Caco-2 (cell line): ENCODE measurements around the gene CEP192. TPM values are rescaled to one million over a fixed set of nuclear protein-coding genes. Genes with fewer than 3 reads are reported as not detected.
A peak's percentile ranks its signal among the peaks of the same experiment; 100 is the strongest.

Experiments
- BruUV-seq: library from RNA; stranded (reverse); fragments of 400-500 nt; replicated peaks from 2 replicates; lab custom pipeline; 2021; lab: Mats Ljungman, UMichigan
- CTCF ChIA-PET: fragments of 300-600 bp; sonication (Branson Sonifier 250); formaldehyde crosslinking; loops from one replicate; lab custom pipeline; 2022; ENCODE audit warnings: antibody characterized with exemption; lab: Charles Lee
- POLR2A ChIA-PET: fragments of 300-600 bp; sonication (Branson Sonifier 250); formaldehyde crosslinking; loops from one replicate; lab custom pipeline; 2022; ENCODE audit warnings: antibody characterized with exemption; lab: Charles Lee
- DNase-seq, 2 experiments: peaks; one replicate each; pipeline versions ENCODE4 v3.0.0 to v3.0.0-alpha.2; 2020 to 2022
- H3K27me3 ChIP-seq: replicated peaks from 2 replicates; pipeline ENCODE4 v1.6.0; 2011; ENCODE audit warnings: low read length; ENCODE audit not compliant: control insufficient read depth, insufficient read depth
- H3K36me3 ChIP-seq: 2 replicates; pipeline ENCODE4 v1.5.1; 2011; ENCODE audit warnings: low read length; ENCODE audit not compliant: control insufficient read depth, insufficient read depth
- H3K4me1 ChIP-seq: fragments of 250-450 bp; sonication (Bioruptor Pico); 2 replicates; pipeline ENCODE4 v1.5.1; 2020; ENCODE audit warnings: mild to moderate bottlenecking
- H3K4me3 ChIP-seq: 2 replicates; pipeline ENCODE4 v1.5.1; 2011; ENCODE audit warnings: low read depth, mild to moderate bottlenecking, control low read depth, low read length
- H3K9me3 ChIP-seq: fragments of 250-450 bp; sonication (Bioruptor Pico); 2 replicates; pipeline ENCODE4 v1.5.1; 2020; ENCODE audit warnings: mild to moderate bottlenecking, moderate library complexity
- H3K27ac Mint-ChIP-seq: one replicate; pipeline ENCODE4 v1.8.0; 2022; ENCODE audit warnings: mixed read lengths; ENCODE audit not compliant: unreplicated experiment
- H3K27me3 Mint-ChIP-seq: one replicate; pipeline ENCODE4 v1.8.0; 2022; ENCODE audit warnings: mixed read lengths; ENCODE audit not compliant: insufficient read depth, unreplicated experiment
- H3K36me3 Mint-ChIP-seq: one replicate; pipeline ENCODE4 v1.8.0; 2022; ENCODE audit warnings: mild to moderate bottlenecking, mixed read lengths; ENCODE audit not compliant: insufficient read depth, unreplicated experiment
- H3K4me1 Mint-ChIP-seq: one replicate; pipeline ENCODE4 v1.8.0; 2022; ENCODE audit warnings: low read depth, mixed read lengths; ENCODE audit not compliant: unreplicated experiment
- H3K4me3 Mint-ChIP-seq: one replicate; pipeline ENCODE4 v1.8.0; 2022; ENCODE audit warnings: mild to moderate bottlenecking, moderate library complexity, mixed read lengths; ENCODE audit not compliant: unreplicated experiment
- H3K9me3 Mint-ChIP-seq: one replicate; pipeline ENCODE4 v1.8.0; 2022; ENCODE audit warnings: mixed read lengths; ENCODE audit not compliant: unreplicated experiment
- intact Hi-C: fragments of 100-400 bp; cut with micrococcal nuclease; formaldehyde crosslinking; loops from one replicate; pipeline ENCODE4 v1.10.0; 2022; ENCODE audit not compliant: unreplicated experiment
- total RNA-seq: library from RNA; stranded (reverse); gene quantifications from 2 replicates; pipeline ENCODE4 v1.2.3, GENCODE V29; 2022
- TF ChIP-seq, protein P1 (sequence below), 2 experiments: fragments of 200-600 bp in 1 of 2; IDR thresholded peaks; 1 replicate in 1 of 2; 2 replicates in 1 of 2; pipeline versions ENCODE4 v1.5.1 to v1.8.0; 2011 to 2022; ENCODE audit warnings: antibody characterized with exemption in 1 of 2, control low read depth in 1 of 2, inconsistent platforms in 1 of 2, low read depth in 1 of 2, low read length in 1 of 2, mild to moderate bottlenecking in 1 of 2, moderate library complexity in 1 of 2; ENCODE audit not compliant: insufficient read depth in 1 of 2, severe bottlenecking in 1 of 2, unreplicated experiment in 1 of 2

Gene CEP192
- total RNA-seq, 1 experiment from 2014 or later: 33.5 TPM

GRCh38 chr18:13151656-13152055, 160.5 kb downstream of the CEP192 start:
- intact Hi-C loops: no loop called here
- BruUV-seq: no TSS peak
- POLR2A ChIA-PET: no interaction called here

GRCh38 chr18:13158428-13158827, 167.3 kb downstream of the CEP192 start:
- H3K9me3 Mint-ChIP-seq: peaks cover 39% of the 10 kb centered on the region
- Histone ChIP-seq H3K4me3 (no peak overlapping the region), H3K36me3 (no peaks in the 10 kb centered on the region), H3K9me3 (peaks cover 4% of the 10 kb centered on the region; the same call in 1 of the 2 replicates), H3K27me3 (no peaks in the 10 kb centered on the region; the same call in 1 of the 2 replicates), H3K4me1 (no peaks in the 10 kb centered on the region)
- H3K27me3 Mint-ChIP-seq: peaks cover 4% of the 10 kb centered on the region
- TF ChIP-seq, protein P1, sequence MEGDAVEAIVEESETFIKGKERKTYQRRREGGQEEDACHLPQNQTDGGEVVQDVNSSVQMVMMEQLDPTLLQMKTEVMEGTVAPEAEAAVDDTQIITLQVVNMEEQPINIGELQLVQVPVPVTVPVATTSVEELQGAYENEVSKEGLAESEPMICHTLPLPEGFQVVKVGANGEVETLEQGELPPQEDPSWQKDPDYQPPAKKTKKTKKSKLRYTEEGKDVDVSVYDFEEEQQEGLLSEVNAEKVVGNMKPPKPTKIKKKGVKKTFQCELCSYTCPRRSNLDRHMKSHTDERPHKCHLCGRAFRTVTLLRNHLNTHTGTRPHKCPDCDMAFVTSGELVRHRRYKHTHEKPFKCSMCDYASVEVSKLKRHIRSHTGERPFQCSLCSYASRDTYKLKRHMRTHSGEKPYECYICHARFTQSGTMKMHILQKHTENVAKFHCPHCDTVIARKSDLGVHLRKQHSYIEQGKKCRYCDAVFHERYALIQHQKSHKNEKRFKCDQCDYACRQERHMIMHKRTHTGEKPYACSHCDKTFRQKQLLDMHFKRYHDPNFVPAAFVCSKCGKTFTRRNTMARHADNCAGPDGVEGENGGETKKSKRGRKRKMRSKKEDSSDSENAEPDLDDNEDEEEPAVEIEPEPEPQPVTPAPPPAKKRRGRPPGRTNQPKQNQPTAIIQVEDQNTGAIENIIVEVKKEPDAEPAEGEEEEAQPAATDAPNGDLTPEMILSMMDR (IDR thresholded peaks at IDR 0.05; ENCODE audit: insufficient read depth in 1 of 2, low read depth in 1 of 2, low read length in 1 of 2, severe bottlenecking in 1 of 2, unreplicated experiment in 1 of 2): no peak
- ChIA-PET CTCF (interaction anchor here (0.6 to 1.0 kb wide), 3 partner anchors 46 to 1408 kb away, joined by 3 to 8 read pairs (median 6); no protein-coding TSS in a partner anchor), POLR2A (no interaction called here)
- no peaks in the 10 kb centered on the region for H3K4me1 Mint-ChIP-seq
- H3K4me3 Mint-ChIP-seq: no peak overlapping the region
- intact Hi-C loops: no loop called here
- H3K36me3 Mint-ChIP-seq: no peaks in the 10 kb centered on the region
- no TSS peak for BruUV-seq
- no peak overlapping the region for H3K27ac Mint-ChIP-seq
- no peak for DNase-seq

More at GRCh38 chr18:13151656-13152055, 160.5 kb downstream of the CEP192 start:
- Histone ChIP-seq H3K9me3 (peaks cover 3% of the 10 kb centered on the region; the same call in 1 of the 2 replicates), H3K27me3 (no peaks in the 10 kb centered on the region; the same call in 1 of the 2 replicates), H3K4me1 (no peaks in the 10 kb centered on the region), H3K4me3 (no peak overlapping the region), H3K36me3 (no peaks in the 10 kb centered on the region)
- no peak for DNase-seq
- Mint-ChIP-seq H3K4me3 (no peak overlapping the region), H3K27ac (no peak overlapping the region), H3K36me3 (no peaks in the 10 kb centered on the region), H3K27me3 (peaks cover 21% of the 10 kb centered on the region), H3K9me3 (peaks cover 25% of the 10 kb centered on the region), H3K4me1 (no peaks in the 10 kb centered on the region)
- CTCF ChIA-PET: no interaction called here
- TF ChIP-seq, protein P1 (IDR thresholded peaks at IDR 0.05; ENCODE audit: insufficient read depth in 1 of 2, low read depth in 1 of 2, low read length in 1 of 2, severe bottlenecking in 1 of 2, unreplicated experiment in 1 of 2): no peak

DNA sequence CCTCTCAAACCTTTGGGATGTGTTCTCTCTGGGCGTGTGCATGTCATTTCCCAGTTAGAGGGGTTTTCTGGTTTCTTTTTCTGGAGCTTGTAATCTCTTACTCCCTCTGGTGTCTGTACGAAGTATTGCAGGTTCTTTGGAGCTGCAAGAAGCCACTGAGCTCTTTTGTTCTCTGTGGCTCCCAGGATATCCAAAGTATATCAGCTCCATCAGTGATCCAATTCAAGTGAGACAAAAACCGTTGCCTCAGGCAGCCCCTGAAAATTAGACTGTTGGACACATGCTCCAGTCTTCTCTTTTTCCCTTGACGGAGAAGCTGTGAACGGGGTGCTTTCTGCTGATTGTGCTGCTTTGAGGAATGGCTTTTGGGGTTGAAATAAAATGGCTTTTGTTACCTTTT, 168.4 kb downstream of the CEP192 start:
- H3K4me1 Mint-ChIP-seq: no peaks in the 10 kb centered on the region
- no peak overlapping the region for H3K27ac Mint-ChIP-seq
- no TSS peak for BruUV-seq
- H3K27me3 ChIP-seq: no peaks in the 10 kb centered on the region; the same call in 1 of the 2 replicates
- no peak overlapping the region for H3K4me3 ChIP-seq
- H3K4me3 Mint-ChIP-seq: no peak overlapping the region
- CTCF ChIA-PET: interaction anchor here (0.6 to 1.6 kb wide), 18 partner anchors 9 to 371 kb away, joined by 3 to 72 read pairs (median 4); partner anchors contain the start of gene CEP192
- intact Hi-C loops: loop anchor here (1.0 kb wide), 3 partner anchors 21 to 156 kb away; no protein-coding TSS in a partner anchor
- no peaks in the 10 kb centered on the region for H3K36me3 Mint-ChIP-seq
- H3K36me3 ChIP-seq: no peaks in the 10 kb centered on the region
- peak in 1 of 2 experiments; percentile 70 for DNase-seq
- peaks cover 4% of the 10 kb centered on the region; the same call in 1 of the 2 replicates for H3K9me3 ChIP-seq
- peaks cover 34% of the 10 kb centered on the region for H3K9me3 Mint-ChIP-seq
- H3K4me1 ChIP-seq: no peaks in the 10 kb centered on the region
- TF ChIP-seq, protein P1 (IDR thresholded peaks at IDR 0.05; ENCODE audit: insufficient read depth in 1 of 2, low read depth in 1 of 2, low read length in 1 of 2, severe bottlenecking in 1 of 2, unreplicated experiment in 1 of 2): peak; percentile 73 to 83
- H3K27me3 Mint-ChIP-seq: peaks cover 2% of the 10 kb centered on the region
- POLR2A ChIA-PET: no interaction called here
